GM12878 (cell line): ENCODE measurements around the gene MTO1. TPM values are rescaled to one million over a fixed set of nuclear protein-coding genes. Genes with fewer than 3 reads are reported as not detected.

Experiments
- BCL11A ChIP-seq: IDR thresholded peaks from 2 replicates; pipeline ENCODE4 v1.6.1; 2011; ENCODE audit warnings: low read depth, low read length
- BRCA1 ChIP-seq: IDR thresholded peaks from 2 replicates; pipeline ENCODE4 v1.6.1; 2011; ENCODE audit warnings: low read depth, low read length, improper control_type of control experiment
- CBX3 ChIP-seq: fragments of 200-600 bp; sonication (generic); IDR thresholded peaks from 2 replicates; pipeline ENCODE4 v1.6.1; 2016; ENCODE audit warnings: low read depth, borderline replicate concordance
- GATAD2B ChIP-seq: fragments of 450-650 bp; conservative IDR thresholded peaks from 2 replicates; pipeline ENCODE4 v1.6.1; 2017; ENCODE audit warnings: low read depth, mild to moderate bottlenecking, moderate library complexity
- HDAC6 ChIP-seq: fragments of 200-600 bp; sonication (generic); IDR thresholded peaks from one replicate; pipeline ENCODE4 v1.8.0; 2017; ENCODE audit warnings: antibody characterized with exemption; ENCODE audit not compliant: unreplicated experiment
- LARP7 ChIP-seq: fragments of 450-650 bp; IDR thresholded peaks from 2 replicates; pipeline ENCODE4 v1.6.1; 2017; ENCODE audit warnings: mild to moderate bottlenecking
- NR2C2 ChIP-seq: IDR thresholded peaks from 2 replicates; pipeline ENCODE4 v1.6.1; 2011; ENCODE audit warnings: borderline replicate concordance, low read depth; ENCODE audit not compliant: control insufficient read depth, insufficient read length
- PAX5 ChIP-seq: IDR thresholded peaks from 2 replicates; pipeline ENCODE4 v1.6.1; 2011; ENCODE audit warnings: low read depth, low read length, borderline replicate concordance
- RB1 ChIP-seq: fragments of 450-650 bp; formaldehyde crosslinking; IDR thresholded peaks from 2 replicates; pipeline ENCODE4 v1.6.1; 2017; ENCODE audit warnings: mild to moderate bottlenecking, borderline replicate concordance
- RBBP5 ChIP-seq: fragments of 200-600 bp; sonication (generic); conservative IDR thresholded peaks from 2 replicates; pipeline ENCODE4 v1.6.1; 2016
- SIX5 ChIP-seq: IDR thresholded peaks from 2 replicates; pipeline ENCODE4 v1.6.1; 2011; ENCODE audit warnings: mild to moderate bottlenecking, low read depth, low read length, moderate library complexity; ENCODE audit not compliant: severe bottlenecking
- SP1 ChIP-seq: IDR thresholded peaks from one replicate; pipeline ENCODE4 v1.6.1; 2011; ENCODE audit warnings: low read depth, low read length
- STAT3 ChIP-seq: IDR thresholded peaks from 2 replicates; pipeline ENCODE4 v1.6.1; 2011; ENCODE audit warnings: low read depth, low read length, improper control_type of control experiment
- TCF3 ChIP-seq: IDR thresholded peaks from 2 replicates; pipeline ENCODE4 v1.6.1; 2012; ENCODE audit warnings: low read depth, mild to moderate bottlenecking, low read length, borderline replicate concordance; ENCODE audit not compliant: insufficient read depth
- TCF7 ChIP-seq: IDR thresholded peaks from 2 replicates; pipeline ENCODE4 v1.6.1; 2014; ENCODE audit warnings: antibody characterized with exemption, borderline replicate concordance
- WRNIP1 ChIP-seq: IDR thresholded peaks from 2 replicates; pipeline ENCODE4 v1.6.1; 2011; ENCODE audit warnings: low read depth, low read length, improper control_type of control experiment, borderline replicate concordance
- YY1 ChIP-seq: IDR thresholded peaks from 2 replicates; pipeline ENCODE4 v1.6.1; 2011; ENCODE audit warnings: low read depth, mild to moderate bottlenecking, low read length
- polyA plus RNA-seq, 11 experiments: library from polyadenylated mRNA; depleted of rRNA in 4 of 11; unstranded in 6 of 11; stranded (reverse) in 5 of 11; fragments of >200 nt; fragmentation: Nextera tagmentation in 4 of 11; fragmentation: Illumina TruSeq in 1 of 11; extraction: Ambion mirVana in 4 of 11; extraction: Trizol in 1 of 11; gene quantifications; 1 replicate in 1 of 11; 2 replicates in 10 of 11; pipeline versions ENCODE4 v1.2.1 to v1.2.3, GENCODE V29; 2011 to 2016; ENCODE audit warnings: inconsistent platforms in 2 of 11, missing spikeins in 2 of 11, low read depth in 1 of 11
- total RNA-seq, 4 experiments: library from RNA; depleted of rRNA in 3 of 4; stranded (reverse); fragments of >200 nt in 3 of 4; fragmentation: Illumina TruSeq in 1 of 4; extraction: Trizol in 1 of 4; gene quantifications; 2 replicates each; pipeline versions ENCODE4 v1.2.1 to v1.2.3, GENCODE V29; 2013 to 2021
- TF ChIP-seq, protein P1 (sequence below), 3 experiments: IDR thresholded peaks in 2 of 3; conservative IDR thresholded peaks in 1 of 3; 2 replicates each; pipeline ENCODE4 v1.5.1; 2011; ENCODE audit warnings: low read depth in 3 of 3, low read length in 3 of 3, mild to moderate bottlenecking in 3 of 3, control low read depth in 2 of 3, moderate library complexity in 2 of 3, inconsistent platforms in 1 of 3, mixed read lengths in 1 of 3; ENCODE audit not compliant: control insufficient read depth in 2 of 3, insufficient read depth in 1 of 3; ENCODE audit errors: extremely low read depth in 1 of 3
- TF ChIP-seq, protein P2 (sequence below): fragments of 450-650 bp; formaldehyde crosslinking; IDR thresholded peaks from 2 replicates; pipeline ENCODE4 v1.5.0; 2022; ENCODE audit warnings: mild to moderate bottlenecking, missing genetic modification characterization
- TF ChIP-seq, protein P3 (sequence below): fragments of 450-650 bp; IDR thresholded peaks from 2 replicates; pipeline ENCODE4 v1.6.1; 2017; ENCODE audit warnings: mild to moderate bottlenecking, moderate library complexity
- TF ChIP-seq, protein P4 (sequence below): IDR thresholded peaks from 2 replicates; pipeline ENCODE4 v1.6.1; 2012; ENCODE audit warnings: low read length, inconsistent platforms

MTO1 gene
- total and polyA plus RNA-seq, 10 of the 15 experiments (the other 5 are each of a cell fraction or from before 2014, with no cell fraction given): 24.8 to 53.6 (median 33.1) TPM

DNA sequence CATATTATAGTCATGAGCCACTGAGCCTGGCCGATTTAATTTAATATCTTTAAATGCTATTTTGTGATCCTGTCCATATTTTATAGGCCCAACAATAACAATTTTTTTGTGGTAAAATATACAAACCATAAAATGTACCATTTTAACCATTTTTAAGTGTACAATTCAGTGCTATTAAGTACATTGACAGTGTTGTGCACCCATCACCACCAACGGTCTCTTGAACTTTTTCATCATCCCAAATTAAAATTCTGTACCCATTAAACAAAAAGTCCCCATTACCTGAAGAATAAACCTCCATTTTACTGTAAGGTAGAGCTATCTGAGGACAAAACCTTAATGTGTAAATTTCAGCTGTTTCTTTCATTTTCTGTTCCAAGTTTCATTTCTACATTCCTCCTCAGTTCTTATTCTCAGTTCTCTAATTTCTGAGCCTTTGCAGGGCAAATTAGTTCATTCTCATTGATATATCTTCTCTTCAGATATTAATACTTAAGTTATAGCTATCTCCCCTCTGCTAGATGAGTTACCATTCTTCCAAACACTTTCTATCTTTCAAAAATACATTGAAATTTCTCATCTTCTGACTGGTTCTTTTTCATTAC is 10.3 kb downstream of the MTO1 start (continued):
- TF ChIP-seq, protein P1, sequence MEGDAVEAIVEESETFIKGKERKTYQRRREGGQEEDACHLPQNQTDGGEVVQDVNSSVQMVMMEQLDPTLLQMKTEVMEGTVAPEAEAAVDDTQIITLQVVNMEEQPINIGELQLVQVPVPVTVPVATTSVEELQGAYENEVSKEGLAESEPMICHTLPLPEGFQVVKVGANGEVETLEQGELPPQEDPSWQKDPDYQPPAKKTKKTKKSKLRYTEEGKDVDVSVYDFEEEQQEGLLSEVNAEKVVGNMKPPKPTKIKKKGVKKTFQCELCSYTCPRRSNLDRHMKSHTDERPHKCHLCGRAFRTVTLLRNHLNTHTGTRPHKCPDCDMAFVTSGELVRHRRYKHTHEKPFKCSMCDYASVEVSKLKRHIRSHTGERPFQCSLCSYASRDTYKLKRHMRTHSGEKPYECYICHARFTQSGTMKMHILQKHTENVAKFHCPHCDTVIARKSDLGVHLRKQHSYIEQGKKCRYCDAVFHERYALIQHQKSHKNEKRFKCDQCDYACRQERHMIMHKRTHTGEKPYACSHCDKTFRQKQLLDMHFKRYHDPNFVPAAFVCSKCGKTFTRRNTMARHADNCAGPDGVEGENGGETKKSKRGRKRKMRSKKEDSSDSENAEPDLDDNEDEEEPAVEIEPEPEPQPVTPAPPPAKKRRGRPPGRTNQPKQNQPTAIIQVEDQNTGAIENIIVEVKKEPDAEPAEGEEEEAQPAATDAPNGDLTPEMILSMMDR (IDR thresholded peaks at IDR 0.05 in 2 of 3, conservative IDR thresholded peaks at IDR 0.05 in 1 of 3; ENCODE audit: control insufficient read depth in 2 of 3, extremely low read depth in 1 of 3, insufficient read depth in 1 of 3, low read depth in 3 of 3, low read length in 3 of 3): no peak
- TF ChIP-seq STAT3 (no peak), HDAC6 (no peak), TCF3 (no peak), LARP7 (no peak), WRNIP1 (no peak), GATAD2B (no peak), NR2C2 (no peak), BRCA1 (no peak), RB1 (0 out of 2 replicates have a peak, but pooled peaks have one; percentile 44), YY1 (peak; percentile 53; the same call in 1 of the 2 replicates), TCF7 (0 out of 2 replicates have a peak, but pooled peaks have one; percentile 13), SIX5 (no peak), PAX5 (no peak), RBBP5 (no peak), CBX3 (no peak), BCL11A (0 out of 2 replicates have a peak, but pooled peaks have one; percentile 48), SP1 (no peak)
- TF ChIP-seq, protein P2, sequence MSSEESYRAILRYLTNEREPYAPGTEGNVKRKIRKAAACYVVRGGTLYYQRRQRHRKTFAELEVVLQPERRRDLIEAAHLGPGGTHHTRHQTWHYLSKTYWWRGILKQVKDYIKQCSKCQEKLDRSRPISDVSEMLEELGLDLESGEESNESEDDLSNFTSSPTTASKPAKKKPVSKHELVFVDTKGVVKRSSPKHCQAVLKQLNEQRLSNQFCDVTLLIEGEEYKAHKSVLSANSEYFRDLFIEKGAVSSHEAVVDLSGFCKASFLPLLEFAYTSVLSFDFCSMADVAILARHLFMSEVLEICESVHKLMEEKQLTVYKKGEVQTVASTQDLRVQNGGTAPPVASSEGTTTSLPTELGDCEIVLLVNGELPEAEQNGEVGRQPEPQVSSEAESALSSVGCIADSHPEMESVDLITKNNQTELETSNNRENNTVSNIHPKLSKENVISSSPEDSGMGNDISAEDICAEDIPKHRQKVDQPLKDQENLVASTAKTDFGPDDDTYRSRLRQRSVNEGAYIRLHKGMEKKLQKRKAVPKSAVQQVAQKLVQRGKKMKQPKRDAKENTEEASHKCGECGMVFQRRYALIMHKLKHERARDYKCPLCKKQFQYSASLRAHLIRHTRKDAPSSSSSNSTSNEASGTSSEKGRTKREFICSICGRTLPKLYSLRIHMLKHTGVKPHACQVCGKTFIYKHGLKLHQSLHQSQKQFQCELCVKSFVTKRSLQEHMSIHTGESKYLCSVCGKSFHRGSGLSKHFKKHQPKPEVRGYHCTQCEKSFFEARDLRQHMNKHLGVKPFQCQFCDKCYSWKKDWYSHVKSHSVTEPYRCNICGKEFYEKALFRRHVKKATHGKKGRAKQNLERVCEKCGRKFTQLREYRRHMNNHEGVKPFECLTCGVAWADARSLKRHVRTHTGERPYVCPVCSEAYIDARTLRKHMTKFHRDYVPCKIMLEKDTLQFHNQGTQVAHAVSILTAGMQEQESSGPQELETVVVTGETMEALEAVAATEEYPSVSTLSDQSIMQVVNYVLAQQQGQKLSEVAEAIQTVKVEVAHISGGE: no peak
- TF ChIP-seq, protein P3, sequence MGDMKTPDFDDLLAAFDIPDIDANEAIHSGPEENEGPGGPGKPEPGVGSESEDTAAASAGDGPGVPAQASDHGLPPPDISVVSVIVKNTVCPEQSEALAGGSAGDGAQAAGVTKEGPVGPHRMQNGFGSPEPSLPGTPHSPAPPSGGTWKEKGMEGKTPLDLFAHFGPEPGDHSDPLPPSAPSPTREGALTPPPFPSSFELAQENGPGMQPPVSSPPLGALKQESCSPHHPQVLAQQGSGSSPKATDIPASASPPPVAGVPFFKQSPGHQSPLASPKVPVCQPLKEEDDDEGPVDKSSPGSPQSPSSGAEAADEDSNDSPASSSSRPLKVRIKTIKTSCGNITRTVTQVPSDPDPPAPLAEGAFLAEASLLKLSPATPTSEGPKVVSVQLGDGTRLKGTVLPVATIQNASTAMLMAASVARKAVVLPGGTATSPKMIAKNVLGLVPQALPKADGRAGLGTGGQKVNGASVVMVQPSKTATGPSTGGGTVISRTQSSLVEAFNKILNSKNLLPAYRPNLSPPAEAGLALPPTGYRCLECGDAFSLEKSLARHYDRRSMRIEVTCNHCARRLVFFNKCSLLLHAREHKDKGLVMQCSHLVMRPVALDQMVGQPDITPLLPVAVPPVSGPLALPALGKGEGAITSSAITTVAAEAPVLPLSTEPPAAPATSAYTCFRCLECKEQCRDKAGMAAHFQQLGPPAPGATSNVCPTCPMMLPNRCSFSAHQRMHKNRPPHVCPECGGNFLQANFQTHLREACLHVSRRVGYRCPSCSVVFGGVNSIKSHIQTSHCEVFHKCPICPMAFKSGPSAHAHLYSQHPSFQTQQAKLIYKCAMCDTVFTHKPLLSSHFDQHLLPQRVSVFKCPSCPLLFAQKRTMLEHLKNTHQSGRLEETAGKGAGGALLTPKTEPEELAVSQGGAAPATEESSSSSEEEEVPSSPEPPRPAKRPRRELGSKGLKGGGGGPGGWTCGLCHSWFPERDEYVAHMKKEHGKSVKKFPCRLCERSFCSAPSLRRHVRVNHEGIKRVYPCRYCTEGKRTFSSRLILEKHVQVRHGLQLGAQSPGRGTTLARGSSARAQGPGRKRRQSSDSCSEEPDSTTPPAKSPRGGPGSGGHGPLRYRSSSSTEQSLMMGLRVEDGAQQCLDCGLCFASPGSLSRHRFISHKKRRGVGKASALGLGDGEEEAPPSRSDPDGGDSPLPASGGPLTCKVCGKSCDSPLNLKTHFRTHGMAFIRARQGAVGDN: no peak
- TF ChIP-seq, protein P4, sequence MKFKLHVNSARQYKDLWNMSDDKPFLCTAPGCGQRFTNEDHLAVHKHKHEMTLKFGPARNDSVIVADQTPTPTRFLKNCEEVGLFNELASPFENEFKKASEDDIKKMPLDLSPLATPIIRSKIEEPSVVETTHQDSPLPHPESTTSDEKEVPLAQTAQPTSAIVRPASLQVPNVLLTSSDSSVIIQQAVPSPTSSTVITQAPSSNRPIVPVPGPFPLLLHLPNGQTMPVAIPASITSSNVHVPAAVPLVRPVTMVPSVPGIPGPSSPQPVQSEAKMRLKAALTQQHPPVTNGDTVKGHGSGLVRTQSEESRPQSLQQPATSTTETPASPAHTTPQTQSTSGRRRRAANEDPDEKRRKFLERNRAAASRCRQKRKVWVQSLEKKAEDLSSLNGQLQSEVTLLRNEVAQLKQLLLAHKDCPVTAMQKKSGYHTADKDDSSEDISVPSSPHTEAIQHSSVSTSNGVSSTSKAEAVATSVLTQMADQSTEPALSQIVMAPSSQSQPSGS: peak; percentile 79
